Epithelial cell of proximal tubule (primary cell): ENCODE data around the gene PEX16. TPM values are rescaled to one million over a fixed set of nuclear protein-coding genes. Genes with fewer than 3 reads are reported as not detected.

Experiments used
- DNase-seq: peaks from one replicate; pipeline ENCODE4 v3.0.0-alpha.2; 2011; ENCODE audit warnings: low read depth
- H3K4me3 ChIP-seq: 2 replicates; pipeline ENCODE4 v1.5.1; 2011; ENCODE audit warnings: low read depth, mild to moderate bottlenecking, low read length
- total RNA-seq: library from RNA; depleted of rRNA; stranded (reverse); fragments of >200 nt; gene quantifications from 2 replicates; pipeline ENCODE4 v1.2.3, GENCODE V29; 2015
- TF ChIP-seq, protein P1 (sequence below): conservative IDR thresholded peaks from 2 replicates; pipeline ENCODE4 v1.5.1; 2012; ENCODE audit warnings: low read depth, mild to moderate bottlenecking, low read length

The PEX16 gene
- total RNA-seq, 1 donor from 2014 or later: 24.3 TPM

DNA sequence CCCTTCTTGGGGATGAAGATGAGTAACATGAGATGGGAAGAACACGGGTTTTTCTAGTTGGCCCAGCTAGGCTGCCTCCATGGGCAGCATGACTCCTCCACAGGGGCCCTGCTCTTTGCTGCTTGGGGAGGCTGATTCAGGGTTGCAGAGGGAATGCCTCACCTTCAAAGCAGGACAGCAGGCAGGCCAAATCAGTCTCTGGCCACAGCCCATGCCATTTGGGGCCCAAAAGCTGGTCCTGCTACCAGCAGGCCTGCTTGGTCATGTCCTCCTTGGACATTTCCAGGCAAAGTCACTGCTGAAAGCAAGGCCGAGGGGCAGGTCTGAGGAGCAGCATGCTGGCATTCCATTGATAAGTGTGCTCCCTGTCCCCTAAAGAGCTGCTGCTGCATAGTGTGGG lies 46.0 kb downstream of the PEX16 start:
- no peak overlapping the region for H3K4me3 ChIP-seq
- no peak for DNase-seq
- TF ChIP-seq, protein P1, sequence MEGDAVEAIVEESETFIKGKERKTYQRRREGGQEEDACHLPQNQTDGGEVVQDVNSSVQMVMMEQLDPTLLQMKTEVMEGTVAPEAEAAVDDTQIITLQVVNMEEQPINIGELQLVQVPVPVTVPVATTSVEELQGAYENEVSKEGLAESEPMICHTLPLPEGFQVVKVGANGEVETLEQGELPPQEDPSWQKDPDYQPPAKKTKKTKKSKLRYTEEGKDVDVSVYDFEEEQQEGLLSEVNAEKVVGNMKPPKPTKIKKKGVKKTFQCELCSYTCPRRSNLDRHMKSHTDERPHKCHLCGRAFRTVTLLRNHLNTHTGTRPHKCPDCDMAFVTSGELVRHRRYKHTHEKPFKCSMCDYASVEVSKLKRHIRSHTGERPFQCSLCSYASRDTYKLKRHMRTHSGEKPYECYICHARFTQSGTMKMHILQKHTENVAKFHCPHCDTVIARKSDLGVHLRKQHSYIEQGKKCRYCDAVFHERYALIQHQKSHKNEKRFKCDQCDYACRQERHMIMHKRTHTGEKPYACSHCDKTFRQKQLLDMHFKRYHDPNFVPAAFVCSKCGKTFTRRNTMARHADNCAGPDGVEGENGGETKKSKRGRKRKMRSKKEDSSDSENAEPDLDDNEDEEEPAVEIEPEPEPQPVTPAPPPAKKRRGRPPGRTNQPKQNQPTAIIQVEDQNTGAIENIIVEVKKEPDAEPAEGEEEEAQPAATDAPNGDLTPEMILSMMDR: no peak

DNA sequence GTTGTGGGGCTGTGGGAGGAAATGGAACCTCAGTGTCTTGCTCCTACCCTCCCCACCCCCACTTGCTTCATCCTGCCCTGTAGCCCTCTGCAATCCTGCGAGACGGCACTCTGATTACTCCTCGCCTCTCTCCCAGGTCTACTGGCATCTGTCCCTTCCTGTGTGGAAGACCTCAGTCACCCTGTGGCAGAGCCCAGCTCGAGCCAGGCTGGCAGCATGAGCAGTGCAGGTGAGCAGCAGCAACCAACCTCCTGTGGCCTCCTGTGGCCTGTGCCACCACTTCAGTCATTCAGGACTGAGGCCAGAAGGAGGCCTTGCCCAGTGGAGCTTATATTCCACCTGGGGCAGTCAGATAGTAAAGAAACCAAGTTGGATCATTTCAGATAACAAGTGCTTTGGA lies 47.0 kb downstream of the PEX16 start:
- TF ChIP-seq, protein P1: no peak
- no peak for DNase-seq

DNA sequence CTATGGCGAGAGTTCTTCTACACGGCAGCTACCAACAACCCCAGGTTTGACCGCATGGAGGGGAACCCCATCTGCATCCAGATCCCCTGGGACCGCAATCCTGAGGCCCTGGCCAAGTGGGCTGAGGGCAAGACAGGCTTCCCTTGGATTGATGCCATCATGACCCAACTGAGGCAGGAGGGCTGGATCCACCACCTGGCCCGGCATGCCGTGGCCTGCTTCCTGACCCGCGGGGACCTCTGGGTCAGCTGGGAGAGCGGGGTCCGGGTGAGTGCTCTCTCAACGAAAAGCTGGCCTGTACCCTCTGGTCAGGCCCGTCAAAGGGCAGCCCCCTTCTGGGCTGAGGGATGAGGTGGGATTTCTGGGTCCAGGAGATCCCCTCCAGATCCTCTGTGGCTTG lies 48.1 kb downstream of the PEX16 start:
- no peak for DNase-seq
- no peak overlapping the region for H3K4me3 ChIP-seq
- TF ChIP-seq, protein P1: no peak

More for the DNA sequence above, 47.0 kb downstream of the PEX16 start:
- no peak overlapping the region for H3K4me3 ChIP-seq

DNA sequence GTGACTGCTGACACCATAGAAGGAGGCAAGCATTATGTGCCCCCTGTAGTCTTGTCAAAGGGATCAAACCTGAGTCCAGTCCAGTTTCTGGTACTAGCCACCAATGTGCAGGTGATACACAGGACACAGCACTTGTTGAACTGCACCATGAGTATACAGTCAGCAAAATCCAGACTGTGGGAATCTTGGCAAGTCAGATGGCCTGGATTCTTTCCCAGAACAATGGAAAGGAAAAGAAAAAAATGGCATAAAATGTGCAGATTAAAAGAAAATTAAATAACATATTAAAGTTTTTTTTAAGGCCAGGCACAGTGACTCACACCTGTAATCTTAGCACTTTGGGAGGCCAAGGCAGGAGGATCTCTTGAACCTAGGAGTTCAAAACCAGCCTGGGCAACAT lies 53.6 kb downstream of the PEX16 start:
- no peak for DNase-seq

DNA sequence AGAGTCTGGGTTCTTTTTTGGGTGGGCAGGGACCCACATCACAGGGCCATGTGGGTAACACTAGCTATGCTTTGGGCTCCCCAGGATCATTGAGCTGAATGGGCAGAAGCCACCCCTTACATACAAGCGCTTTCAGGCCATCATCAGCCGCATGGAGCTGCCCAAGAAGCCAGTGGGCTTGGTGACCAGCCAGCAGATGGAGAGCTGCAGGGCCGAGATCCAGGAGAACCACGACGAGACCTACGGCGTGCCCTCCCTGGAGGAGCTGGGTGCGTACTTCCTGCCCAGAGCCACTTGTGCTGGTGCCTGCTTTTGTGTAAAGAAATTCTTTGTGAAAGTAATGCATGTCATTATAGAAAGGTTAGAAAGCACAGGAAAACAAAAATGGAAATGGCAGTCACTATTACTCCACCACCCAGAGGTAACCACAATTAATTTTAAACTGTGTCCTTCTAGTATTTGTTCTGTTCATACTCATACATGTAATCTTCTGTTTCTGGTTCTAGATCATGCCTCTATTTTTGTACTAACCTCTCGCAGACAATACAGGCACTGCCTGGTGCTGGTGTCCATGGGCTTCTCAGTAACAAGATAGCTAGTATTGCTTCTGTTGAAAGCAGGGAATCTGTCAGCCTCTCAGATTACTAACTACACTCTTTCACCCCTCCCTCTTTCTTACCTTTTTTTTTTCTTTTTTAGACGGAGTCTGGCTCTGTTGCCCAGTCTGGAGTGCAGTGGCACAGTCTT lies 56.7 kb downstream of the PEX16 start:
- TF ChIP-seq, protein P1: no peak
- no peak for DNase-seq
- H3K4me3 ChIP-seq: no peak overlapping the region

More for the DNA sequence above, 53.6 kb downstream of the PEX16 start:
- TF ChIP-seq, protein P1: no peak
- H3K4me3 ChIP-seq: no peak overlapping the region

DNA sequence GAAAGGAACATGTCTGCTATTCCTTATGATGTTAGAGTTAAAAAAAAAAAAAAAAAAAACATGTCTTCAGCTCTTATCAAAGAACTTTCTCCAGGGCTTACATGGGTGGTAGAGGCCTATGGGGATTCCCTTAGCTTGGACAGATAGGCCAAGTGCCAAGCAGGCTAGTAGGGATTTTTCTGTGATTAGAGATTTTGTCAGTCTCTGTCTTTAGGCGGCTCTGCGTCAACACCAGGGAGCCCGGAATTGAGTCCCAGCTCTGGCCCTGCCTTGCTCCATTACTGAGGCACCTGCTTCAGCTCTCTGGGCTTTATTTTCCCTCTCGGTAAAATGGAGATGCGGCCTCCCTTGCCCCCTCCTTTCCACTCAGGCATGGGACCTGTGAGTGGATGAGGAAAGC lies 57.3 kb downstream of the PEX16 start:
- DNase-seq: no peak
- TF ChIP-seq, protein P1: no peak
- no peak overlapping the region for H3K4me3 ChIP-seq

Other genes with a start within 250 kb of the PEX16 start
- 15.1 and 17.9 TPM in 2 replicates for gene SLC35C1, start 112.7 kb downstream of the PEX16 start, total RNA-seq
- 6.3 and 9.2 TPM in 2 replicates for gene CRY2, start 70.4 kb downstream of the PEX16 start, total RNA-seq
- gene MAPK8IP1, start 32.2 kb downstream of the PEX16 start, total RNA-seq: 10.1 and 11.1 TPM in 2 replicates
- 0.51 TPM in 1 of 2 replicates, not detected in the other for gene FREY1, start 10.6 kb downstream of the PEX16 start, total RNA-seq
- gene LARGE2, start 4.8 kb upstream of the PEX16 start, total RNA-seq: 2.5 and 3.3 TPM in 2 replicates
- gene PHF21A, start 203.6 kb upstream of the PEX16 start, total RNA-seq: 5.8 and 11.6 TPM in 2 replicates